ENCODE measurements around the gene NELFE.
A peak's percentile ranks its signal among the peaks of the same experiment; 100 is the strongest.

The NELFE gene

GRCh38 chr6:31971279-31971992 is 12.7 kb upstream of the NELFE start:
- Histone ChIP-seq H3K27me3 (ENCODE audit: control insufficient read depth in 1 of 2, insufficient read depth in 2 of 2, low read length in 2 of 2) (no peaks in the 10 kb centered on the region), H3K27ac (ENCODE audit: low read depth, low read length) (peak overlapping the region; percentile 82), H3K9ac (ENCODE audit: low read length) (peak overlapping the region; percentile 88), H3K4me3 (ENCODE audit: low read depth in 1 of 2, low read length in 2 of 2) (peak overlapping the region; percentile 69 to 72), H3K9me3 (ENCODE audit: low read length) (no peaks in the 10 kb centered on the region), H3K4me1 (ENCODE audit: insufficient read depth, low read length) (peaks cover 25% of the 10 kb centered on the region), H3K36me3 (ENCODE audit: insufficient read depth, low read length) (peaks cover 39% of the 10 kb centered on the region)

GRCh38 chr6:31970604-31971271 is 12.0 kb upstream of the NELFE start:
- peaks cover 25% of the 10 kb centered on the region for H3K4me1 ChIP-seq (ENCODE audit: insufficient read depth, low read length)
- peak overlapping the region; percentile 88 for H3K9ac ChIP-seq (ENCODE audit: low read length)
- peak overlapping the region; percentile 14 to 72 for H3K4me3 ChIP-seq (ENCODE audit: low read depth in 1 of 2, low read length in 2 of 2)
- no peaks in the 10 kb centered on the region for H3K27me3 ChIP-seq (ENCODE audit: control insufficient read depth in 1 of 2, insufficient read depth in 2 of 2, low read length in 2 of 2)
- H3K27ac ChIP-seq (ENCODE audit: low read depth, low read length): peak overlapping the region; percentile 82
- no peaks in the 10 kb centered on the region for H3K9me3 ChIP-seq (ENCODE audit: low read length)
- H3K36me3 ChIP-seq (ENCODE audit: insufficient read depth, low read length): peaks cover 46% of the 10 kb centered on the region

- peak overlapping the region; percentile 82 for H3K27ac ChIP-seq (ENCODE audit: low read depth, low read length)
- peaks cover 54% of the 10 kb centered on the region for H3K36me3 ChIP-seq (ENCODE audit: insufficient read depth, low read length)
- no peaks in the 10 kb centered on the region for H3K27me3 ChIP-seq (ENCODE audit: control insufficient read depth in 1 of 2, insufficient read depth in 2 of 2, low read length in 2 of 2)
- H3K4me3 ChIP-seq (ENCODE audit: low read depth in 1 of 2, low read length in 2 of 2): no peak overlapping the region
- H3K4me1 ChIP-seq (ENCODE audit: insufficient read depth, low read length): peaks cover 25% of the 10 kb centered on the region
- H3K9me3 ChIP-seq (ENCODE audit: low read length): no peaks in the 10 kb centered on the region
- no peak overlapping the region for H3K9ac ChIP-seq (ENCODE audit: low read length)
Measured at GRCh38 chr6:31969712-31970603, 11.2 kb upstream of the NELFE start.

- Histone ChIP-seq H3K9me3 (ENCODE audit: low read length) (no peaks in the 10 kb centered on the region), H3K4me1 (ENCODE audit: insufficient read depth, low read length) (peaks cover 25% of the 10 kb centered on the region), H3K36me3 (ENCODE audit: insufficient read depth, low read length) (peaks cover 63% of the 10 kb centered on the region), H3K9ac (ENCODE audit: low read length) (no peak overlapping the region), H3K4me3 (ENCODE audit: low read depth in 1 of 2, low read length in 2 of 2) (no peak overlapping the region), H3K27ac (ENCODE audit: low read depth, low read length) (no peak overlapping the region), H3K27me3 (ENCODE audit: control insufficient read depth in 1 of 2, insufficient read depth in 2 of 2, low read length in 2 of 2) (no peaks in the 10 kb centered on the region)
Measured at GRCh38 chr6:31968791-31969711, 10.3 kb upstream of the NELFE start.

GRCh38 chr6:31968326-31968725 is 9.6 kb upstream of the NELFE start:
- Histone ChIP-seq H3K36me3 (ENCODE audit: insufficient read depth, low read length) (peaks cover 70% of the 10 kb centered on the region), H3K9me3 (ENCODE audit: low read length) (no peaks in the 10 kb centered on the region), H3K9ac (ENCODE audit: low read length) (no peak overlapping the region), H3K4me1 (ENCODE audit: insufficient read depth, low read length) (peaks cover 19% of the 10 kb centered on the region), H3K27me3 (ENCODE audit: control insufficient read depth in 1 of 2, insufficient read depth in 2 of 2, low read length in 2 of 2) (no peaks in the 10 kb centered on the region), H3K27ac (ENCODE audit: low read depth, low read length) (no peak overlapping the region), H3K4me3 (ENCODE audit: low read depth in 1 of 2, low read length in 2 of 2) (no peak overlapping the region)

GRCh38 chr6:31967926-31968320 is 9.2 kb upstream of the NELFE start:
- Histone ChIP-seq H3K9ac (ENCODE audit: low read length) (no peak overlapping the region), H3K27me3 (ENCODE audit: control insufficient read depth in 1 of 2, insufficient read depth in 2 of 2, low read length in 2 of 2) (no peaks in the 10 kb centered on the region), H3K27ac (ENCODE audit: low read depth, low read length) (no peak overlapping the region), H3K4me1 (ENCODE audit: insufficient read depth, low read length) (peaks cover 15% of the 10 kb centered on the region), H3K36me3 (ENCODE audit: insufficient read depth, low read length) (peaks cover 74% of the 10 kb centered on the region), H3K9me3 (ENCODE audit: low read length) (no peaks in the 10 kb centered on the region), H3K4me3 (ENCODE audit: low read depth in 1 of 2, low read length in 2 of 2) (no peak overlapping the region)

- Histone ChIP-seq H3K36me3 (ENCODE audit: insufficient read depth, low read length) (peaks cover 81% of the 10 kb centered on the region), H3K4me3 (ENCODE audit: low read depth in 1 of 2, low read length in 2 of 2) (no peak overlapping the region), H3K4me1 (ENCODE audit: insufficient read depth, low read length) (peaks cover 11% of the 10 kb centered on the region), H3K9ac (ENCODE audit: low read length) (no peak overlapping the region), H3K27ac (ENCODE audit: low read depth, low read length) (no peak overlapping the region), H3K27me3 (ENCODE audit: control insufficient read depth in 1 of 2, insufficient read depth in 2 of 2, low read length in 2 of 2) (no peaks in the 10 kb centered on the region), H3K9me3 (ENCODE audit: low read length) (no peaks in the 10 kb centered on the region)
Measured at GRCh38 chr6:31966997-31967925, 8.5 kb upstream of the NELFE start.

GRCh38 chr6:31966506-31966905 is 7.7 kb upstream of the NELFE start:
- Histone ChIP-seq H3K4me3 (ENCODE audit: low read depth in 1 of 2, low read length in 2 of 2) (no peak overlapping the region), H3K27ac (ENCODE audit: low read depth, low read length) (no peak overlapping the region), H3K27me3 (ENCODE audit: control insufficient read depth in 1 of 2, insufficient read depth in 2 of 2, low read length in 2 of 2) (no peaks in the 10 kb centered on the region), H3K9me3 (ENCODE audit: low read length) (no peaks in the 10 kb centered on the region), H3K9ac (ENCODE audit: low read length) (no peak overlapping the region), H3K4me1 (ENCODE audit: insufficient read depth, low read length) (peaks cover 8% of the 10 kb centered on the region), H3K36me3 (ENCODE audit: insufficient read depth, low read length) (peaks cover 88% of the 10 kb centered on the region)

GRCh38 chr6:31965700-31966099 is 6.9 kb upstream of the NELFE start:
- Histone ChIP-seq H3K27me3 (ENCODE audit: control insufficient read depth in 1 of 2, insufficient read depth in 2 of 2, low read length in 2 of 2) (no peaks in the 10 kb centered on the region), H3K4me1 (ENCODE audit: insufficient read depth, low read length) (peaks cover under 1% of the 10 kb centered on the region), H3K9me3 (ENCODE audit: low read length) (no peaks in the 10 kb centered on the region), H3K27ac (ENCODE audit: low read depth, low read length) (no peak overlapping the region), H3K4me3 (ENCODE audit: low read depth in 1 of 2, low read length in 2 of 2) (no peak overlapping the region), H3K36me3 (ENCODE audit: insufficient read depth, low read length) (peaks cover 96% of the 10 kb centered on the region), H3K9ac (ENCODE audit: low read length) (no peak overlapping the region)

GRCh38 chr6:31963921-31964320 is 5.2 kb upstream of the NELFE start:
- no peaks in the 10 kb centered on the region for H3K9me3 ChIP-seq (ENCODE audit: low read length)
- H3K27ac ChIP-seq (ENCODE audit: low read depth, low read length): no peak overlapping the region
- no peaks in the 10 kb centered on the region for H3K27me3 ChIP-seq (ENCODE audit: control insufficient read depth in 1 of 2, insufficient read depth in 2 of 2, low read length in 2 of 2)
- H3K4me3 ChIP-seq (ENCODE audit: low read depth in 1 of 2, low read length in 2 of 2): no peak overlapping the region
- H3K4me1 ChIP-seq (ENCODE audit: insufficient read depth, low read length): peaks cover 8% of the 10 kb centered on the region
- peaks cover 86% of the 10 kb centered on the region for H3K36me3 ChIP-seq (ENCODE audit: insufficient read depth, low read length)
- no peak overlapping the region for H3K9ac ChIP-seq (ENCODE audit: low read length)

Data from muscle layer of colon (tissue), 2 donors.